ENCODE measurements around the gene CMTM4.

Gene CMTM4

DNA sequence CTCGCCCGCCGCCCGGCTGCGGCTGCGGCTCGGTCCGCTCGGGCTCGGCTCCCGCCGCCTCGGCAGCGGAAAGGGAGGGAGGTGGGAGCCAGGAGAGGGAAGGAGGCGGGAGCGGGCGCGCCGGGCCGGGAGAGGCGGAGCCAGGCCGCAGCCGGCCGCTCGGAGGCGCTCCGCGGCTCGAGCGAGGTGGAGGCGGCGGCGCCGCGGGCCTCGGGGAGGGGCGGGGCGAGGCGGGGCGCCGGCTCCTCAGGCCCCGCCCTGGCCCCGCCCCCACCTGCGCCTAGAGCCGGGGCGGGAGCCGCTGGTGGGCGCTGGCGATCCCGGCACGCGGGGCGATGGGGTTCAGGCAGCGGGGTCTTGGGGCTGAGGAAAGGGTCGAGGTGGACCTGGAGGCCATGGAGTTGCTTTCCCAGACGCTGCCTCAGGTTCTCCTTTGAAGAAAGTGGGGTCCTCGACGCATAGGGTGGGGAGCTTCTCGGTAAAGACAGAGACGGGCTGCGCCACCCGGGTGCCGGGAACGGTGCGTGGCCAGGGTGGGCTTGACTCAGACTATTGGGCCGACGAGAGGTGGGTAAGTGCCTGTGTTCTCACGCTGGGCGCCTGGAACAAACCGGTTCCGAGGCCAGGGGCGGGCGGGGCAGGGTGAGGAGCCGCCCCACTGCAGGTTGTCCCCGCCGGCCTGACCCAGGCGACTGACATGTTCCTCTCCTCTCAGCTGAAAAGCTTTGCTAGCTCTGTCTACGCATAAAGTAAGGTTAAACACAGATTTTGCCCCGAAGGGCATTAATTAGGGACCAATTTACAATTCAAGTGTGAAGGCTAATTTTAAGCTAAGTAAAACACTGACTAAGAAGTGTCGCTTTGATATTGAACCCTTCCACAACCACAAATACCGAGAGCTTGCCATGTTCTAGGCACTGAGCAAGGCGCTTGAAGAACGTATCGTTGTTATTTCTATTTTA lies at the start of gene CMTM4:
Gene CMTM4 (minus strand): TSS at position 75 of the 962 bp plus-strand sequence. CDS start 218 bp downstream, outside the sequence.
- peak; percentile 32 to 73 for DNase-seq (ENCODE audit: extremely low read depth in 1 of 2, low read depth in 1 of 2)

GRCh38 chr16:66746048-66746447 lies 49.5 kb upstream of the CMTM4 start:
- DNase-seq (ENCODE audit: extremely low read depth in 1 of 2, low read depth in 1 of 2): no peak

DNA sequence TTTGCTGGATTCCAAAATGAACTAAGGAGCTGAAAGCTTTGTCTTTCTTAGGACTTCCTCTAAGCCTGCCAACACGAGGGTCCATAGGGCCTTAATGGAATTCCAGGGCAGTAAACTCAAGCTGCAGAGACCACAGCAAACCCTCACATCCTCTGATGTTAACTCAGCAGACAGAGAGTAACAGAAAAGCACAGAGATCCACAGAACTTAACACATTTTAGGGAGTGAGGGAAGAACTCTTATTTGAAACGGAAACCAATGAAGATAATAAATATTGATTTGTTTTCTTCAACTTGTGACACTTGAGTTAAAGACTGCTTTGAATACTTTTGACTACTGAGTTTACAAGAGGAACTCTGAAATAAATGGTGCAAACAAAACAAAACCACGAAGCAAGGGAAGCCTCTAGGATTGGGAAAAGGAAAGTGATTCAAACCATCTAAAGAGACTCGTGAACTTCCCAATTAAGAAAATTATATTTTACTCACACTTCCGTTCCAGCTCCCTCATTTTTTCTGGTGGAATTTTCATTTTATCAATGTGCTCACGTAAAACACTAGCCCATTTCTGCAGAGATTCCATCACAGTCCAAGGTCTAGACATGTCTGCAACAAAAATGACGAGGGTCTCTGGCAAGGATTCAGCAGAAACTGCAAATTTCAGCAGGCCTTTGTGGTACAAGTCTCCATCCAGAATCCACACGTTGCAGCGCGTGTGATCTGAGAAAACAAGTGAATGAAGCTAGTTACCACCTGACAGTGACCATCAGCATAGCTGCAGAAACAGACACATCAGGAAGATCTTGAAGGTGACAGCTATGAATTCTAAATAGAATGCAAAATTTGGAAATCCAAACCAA lies 45.6 kb upstream of the CMTM4 start:
- DNase-seq (ENCODE audit: extremely low read depth in 1 of 2, low read depth in 1 of 2): no peak

GRCh38 chr16:66741169-66741900 lies 44.8 kb upstream of the CMTM4 start:
- DNase-seq (ENCODE audit: extremely low read depth in 1 of 2, low read depth in 1 of 2): no peak

- no peak for DNase-seq (ENCODE audit: extremely low read depth in 1 of 2, low read depth in 1 of 2)
Measured at GRCh38 chr16:66740533-66740932, 44.0 kb upstream of the CMTM4 start.

- no peak for DNase-seq (ENCODE audit: extremely low read depth in 1 of 2, low read depth in 1 of 2)
Measured at GRCh38 chr16:66740010-66740409, 43.5 kb upstream of the CMTM4 start.

DNA sequence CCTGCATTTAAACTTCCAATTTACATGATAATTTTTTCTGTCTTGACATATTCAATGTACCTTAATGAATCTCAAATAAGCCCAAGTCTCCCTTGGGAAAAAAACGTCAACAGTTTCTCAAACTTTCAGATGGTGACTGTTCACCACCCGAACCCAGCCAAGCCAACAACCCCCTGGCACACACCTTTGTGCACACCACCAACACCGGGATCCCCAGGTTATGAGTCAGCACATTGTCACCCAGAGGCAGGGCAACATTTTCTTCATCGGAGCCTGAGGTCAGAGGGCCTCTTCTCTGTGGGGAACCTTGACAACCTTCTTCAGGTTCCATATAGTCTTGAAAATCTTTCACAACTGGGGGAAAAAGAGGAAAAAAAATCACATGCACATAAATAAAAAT lies 39.3 kb upstream of the CMTM4 start:
- DNase-seq (ENCODE audit: extremely low read depth in 1 of 2, low read depth in 1 of 2): no peak

DNA sequence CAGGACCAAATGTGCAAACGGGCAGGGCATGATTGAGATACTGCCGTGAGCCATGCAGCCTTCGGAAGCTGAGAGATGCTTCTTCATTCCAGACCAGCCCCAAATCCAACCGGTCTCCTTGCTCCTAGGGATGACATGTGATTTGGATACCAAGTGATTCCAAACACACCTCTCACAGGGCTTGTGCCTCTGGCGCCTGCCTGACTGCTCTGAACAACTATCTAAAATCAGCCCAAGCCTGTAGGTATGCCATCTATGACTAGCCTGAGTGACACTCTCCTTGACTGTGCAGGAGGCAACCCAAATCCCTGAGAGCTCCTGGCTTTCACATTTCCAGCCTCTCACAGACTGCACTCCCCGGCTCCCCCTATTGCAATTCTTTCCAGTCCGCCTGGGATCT lies 34.6 kb upstream of the CMTM4 start:
- no peak for DNase-seq (ENCODE audit: extremely low read depth in 1 of 2, low read depth in 1 of 2)

DNA sequence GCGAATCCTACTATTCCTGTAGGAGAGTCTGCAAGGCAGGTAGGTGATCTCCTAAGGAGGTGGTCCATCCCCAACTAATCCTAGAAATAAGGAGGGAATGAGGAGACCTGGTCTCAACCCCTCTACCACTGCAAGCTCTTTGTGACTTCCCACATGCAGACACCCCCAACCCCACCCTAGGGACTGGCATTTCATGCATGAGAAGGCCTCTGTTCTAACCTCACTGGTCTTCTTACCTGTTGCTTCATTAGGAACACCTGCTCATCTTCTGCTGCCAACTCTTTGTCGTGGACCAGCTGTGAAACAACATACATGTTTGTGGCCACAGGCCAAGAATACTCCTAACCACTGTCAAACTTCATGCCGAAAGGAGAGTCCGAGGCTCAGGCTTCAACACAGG lies 32.3 kb upstream of the CMTM4 start:
- DNase-seq (ENCODE audit: extremely low read depth in 1 of 2, low read depth in 1 of 2): no peak

DNA sequence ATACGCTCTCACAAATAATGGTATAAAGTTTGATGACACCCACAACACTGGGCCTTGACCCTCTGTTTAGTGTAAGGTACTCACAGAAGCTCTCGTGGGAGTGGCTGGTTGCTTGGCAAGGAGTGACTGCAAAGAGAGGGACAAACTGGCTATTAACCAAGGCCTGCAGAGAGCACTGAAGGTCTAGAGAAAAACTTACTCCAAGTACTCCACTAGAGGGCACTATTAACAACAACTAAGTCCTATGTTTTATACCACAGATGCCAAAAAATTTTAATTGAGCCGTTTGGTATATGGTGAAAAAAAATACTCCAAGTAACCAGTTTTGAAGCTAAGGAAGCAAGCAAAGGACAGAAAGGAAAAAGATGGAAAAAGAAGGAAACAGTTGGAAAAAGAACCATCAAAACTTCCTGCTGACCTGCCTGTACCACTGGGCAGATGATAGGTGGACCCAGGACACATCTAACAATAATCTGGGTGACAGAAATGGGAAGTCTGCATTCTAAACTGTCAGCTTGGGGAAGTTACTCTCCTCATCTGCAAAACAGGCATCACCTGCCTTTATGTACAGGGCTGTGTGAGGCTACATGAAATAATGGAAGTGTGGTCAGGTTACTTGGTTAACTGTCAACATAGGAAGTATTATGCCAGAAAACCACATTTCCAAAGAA lies 31.7 kb upstream of the CMTM4 start:
- no peak for DNase-seq (ENCODE audit: extremely low read depth in 1 of 2, low read depth in 1 of 2)

DNA sequence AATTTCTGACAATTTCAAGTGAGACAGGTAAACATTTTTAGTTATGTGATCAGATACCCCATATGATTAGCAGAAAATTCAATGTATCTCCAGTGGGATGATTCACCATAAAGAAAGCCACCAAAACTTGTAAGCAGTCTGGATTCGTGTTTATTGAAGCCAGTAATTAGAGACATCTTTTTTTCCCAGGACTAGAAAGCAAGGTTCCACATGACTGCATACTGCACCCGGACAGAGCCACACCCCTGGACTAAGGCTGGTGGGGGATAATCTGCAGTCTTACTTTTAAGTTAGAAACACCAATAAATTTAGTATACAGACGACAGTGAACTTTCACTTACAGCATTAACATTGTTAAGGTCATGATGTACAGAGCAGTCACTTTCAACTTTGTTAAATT lies 24.2 kb upstream of the CMTM4 start:
- no peak for DNase-seq (ENCODE audit: extremely low read depth in 1 of 2, low read depth in 1 of 2)

DNA sequence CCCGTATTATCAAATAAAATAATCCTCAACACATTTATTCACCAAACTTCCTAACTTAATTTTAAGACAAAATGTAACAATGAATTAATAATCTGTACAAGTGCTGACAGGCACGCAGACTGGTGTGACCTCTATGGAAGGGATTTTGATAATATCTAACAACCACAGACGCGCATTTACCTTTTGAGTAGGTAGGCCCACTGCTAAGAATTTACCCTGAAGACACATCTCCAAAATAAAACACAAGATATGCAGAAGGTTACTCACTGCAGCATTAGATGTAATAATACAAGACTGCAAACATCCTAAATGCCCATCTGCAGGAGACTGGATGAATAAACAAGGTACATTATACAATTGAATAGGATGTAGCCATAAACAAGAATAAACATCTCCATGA lies 22.7 kb upstream of the CMTM4 start:
- DNase-seq (ENCODE audit: extremely low read depth in 1 of 2, low read depth in 1 of 2): no peak

DNA sequence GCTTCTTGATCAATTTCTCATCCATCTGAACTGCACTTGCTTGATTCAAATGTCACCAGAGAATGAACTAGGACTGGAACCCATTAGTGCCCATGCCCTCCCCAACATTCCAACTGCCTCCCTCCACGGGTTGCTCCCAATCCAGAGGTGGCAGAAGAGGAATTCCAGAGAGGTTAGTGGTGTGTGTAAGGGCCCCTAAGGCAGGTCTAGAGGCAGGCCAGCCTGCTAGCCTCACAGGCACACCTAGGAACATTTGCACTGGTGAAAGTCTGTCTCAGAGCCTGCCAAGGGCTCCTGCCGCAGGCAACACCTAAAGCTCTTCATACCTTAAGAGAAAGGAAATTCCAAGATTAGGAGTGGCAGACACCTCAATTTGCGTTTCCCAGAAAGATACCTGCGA lies 21.2 kb upstream of the CMTM4 start:
- DNase-seq (ENCODE audit: extremely low read depth in 1 of 2, low read depth in 1 of 2): no peak

DNA sequence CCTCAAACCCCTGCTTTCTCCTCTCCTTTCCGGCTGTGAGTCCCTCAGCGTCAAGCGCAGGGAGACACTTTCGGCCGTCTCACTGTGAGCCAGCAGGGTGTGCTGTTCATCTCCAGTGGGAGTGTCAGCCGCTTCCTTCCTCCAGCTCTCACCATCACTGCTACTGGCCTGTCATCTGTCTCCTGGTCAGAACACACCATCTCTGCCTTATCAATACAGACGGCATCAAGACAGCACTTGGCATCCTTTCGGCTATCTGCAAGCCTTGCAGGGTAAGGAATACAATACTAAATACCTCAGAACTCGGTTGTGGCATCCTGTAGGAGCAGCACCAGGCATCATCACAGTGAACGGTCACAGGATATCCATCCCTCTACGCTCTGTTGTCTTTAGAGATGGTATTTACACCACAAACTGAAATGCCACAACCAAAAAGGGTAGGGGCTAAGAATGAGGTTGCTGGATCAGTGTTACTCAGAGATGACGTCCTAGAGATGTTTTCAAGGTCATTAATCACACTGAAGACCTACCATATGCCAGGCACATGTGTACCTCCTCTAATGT lies 20.7 kb upstream of the CMTM4 start:
- DNase-seq (ENCODE audit: extremely low read depth in 1 of 2, low read depth in 1 of 2): no peak

- DNase-seq (ENCODE audit: extremely low read depth in 1 of 2, low read depth in 1 of 2): no peak
Measured at GRCh38 chr16:66714654-66715307, 18.2 kb upstream of the CMTM4 start.

DNA sequence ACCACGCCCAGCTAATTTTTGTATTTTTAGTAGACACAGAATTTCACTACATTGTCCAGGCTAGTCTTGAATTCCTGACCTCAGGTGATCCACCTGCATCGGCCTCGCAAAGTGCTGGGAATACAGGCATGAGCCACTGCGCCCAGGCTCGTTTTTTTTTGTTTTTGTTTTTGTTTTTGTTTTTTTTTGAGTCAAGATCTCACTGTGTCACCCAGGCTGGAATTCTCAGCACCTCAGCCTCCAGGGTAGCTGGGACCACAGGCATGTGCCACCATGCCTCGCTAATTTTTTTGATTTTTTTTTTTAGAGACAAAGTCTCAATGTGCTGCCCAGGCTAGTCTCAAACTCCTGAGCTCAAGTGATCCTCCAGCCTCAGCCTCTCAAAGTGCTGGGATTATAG lies 17.5 kb upstream of the CMTM4 start:
- no peak for DNase-seq (ENCODE audit: extremely low read depth in 1 of 2, low read depth in 1 of 2)

DNA sequence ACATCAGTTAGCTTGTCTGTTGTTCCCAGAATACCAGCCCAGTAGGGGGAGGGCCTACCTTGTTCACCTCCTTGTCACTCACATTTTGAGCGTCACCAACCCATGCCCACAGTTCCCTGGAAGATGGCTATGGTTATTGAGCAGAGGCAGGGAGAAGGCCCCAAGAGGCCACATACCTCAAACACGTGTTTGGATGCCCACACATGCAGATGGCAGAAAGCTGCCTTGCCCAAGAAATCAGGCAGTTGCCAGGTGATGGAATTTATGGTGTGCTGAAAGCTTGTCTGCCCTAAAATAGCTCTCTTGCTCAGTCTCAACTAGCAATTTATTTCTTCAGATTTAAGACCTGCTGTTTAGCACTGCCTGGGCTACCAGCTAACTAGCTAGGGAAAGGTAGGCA lies 16.5 kb upstream of the CMTM4 start:
- DNase-seq (ENCODE audit: extremely low read depth in 1 of 2, low read depth in 1 of 2): no peak

GRCh38 chr16:66712512-66712911 lies 16.0 kb upstream of the CMTM4 start:
- DNase-seq (ENCODE audit: extremely low read depth in 1 of 2, low read depth in 1 of 2): no peak

DNA sequence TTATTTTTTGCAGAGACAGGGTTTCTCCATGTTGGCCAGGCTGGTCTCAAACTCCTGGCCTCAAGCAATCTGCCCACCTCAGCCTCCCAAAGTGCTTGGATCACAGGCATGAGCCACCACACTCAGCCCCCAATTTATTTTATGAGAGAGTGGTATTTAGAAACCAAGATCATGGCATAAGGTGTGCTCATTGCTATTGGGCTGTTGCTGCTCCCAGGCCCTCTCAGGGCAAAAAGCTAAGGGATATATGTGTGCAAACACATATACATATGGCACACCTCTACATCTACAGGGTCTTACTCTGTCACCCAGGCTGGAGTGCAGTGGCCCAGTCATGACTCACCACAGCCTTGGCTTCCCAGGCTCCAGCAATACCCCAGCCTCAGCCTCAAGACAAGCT lies 15.0 kb upstream of the CMTM4 start:
- DNase-seq (ENCODE audit: extremely low read depth in 1 of 2, low read depth in 1 of 2): no peak

DNA sequence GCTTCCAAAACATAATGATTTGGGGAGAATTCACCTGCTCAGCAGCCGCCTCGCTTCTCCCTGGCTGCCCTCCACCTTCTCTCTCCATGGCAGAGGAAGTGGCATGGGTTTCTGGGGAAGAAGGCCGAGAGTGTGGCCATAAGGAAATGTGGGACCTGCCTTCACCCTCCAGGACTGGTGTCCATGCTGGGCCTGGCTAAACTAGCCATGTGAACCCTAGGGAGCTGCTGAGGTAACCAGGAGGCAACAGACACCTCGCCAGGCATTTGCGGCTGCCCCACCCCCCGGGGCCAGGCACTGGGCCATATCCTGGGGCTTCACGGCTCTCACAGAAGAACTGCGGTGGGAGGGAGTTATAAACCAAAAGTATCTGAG lies 9.9 kb upstream of the CMTM4 start:
- DNase-seq (ENCODE audit: extremely low read depth in 1 of 2, low read depth in 1 of 2): no peak

Measured in activated CD8-positive, alpha-beta memory T cell treated with anti-CD3 and anti-CD28 coated beads for 1 hour (primary cell).